ENCODE results near the gene PCGF6.
A peak's percentile ranks its signal among the peaks of the same experiment; 100 is the strongest.

DNA sequence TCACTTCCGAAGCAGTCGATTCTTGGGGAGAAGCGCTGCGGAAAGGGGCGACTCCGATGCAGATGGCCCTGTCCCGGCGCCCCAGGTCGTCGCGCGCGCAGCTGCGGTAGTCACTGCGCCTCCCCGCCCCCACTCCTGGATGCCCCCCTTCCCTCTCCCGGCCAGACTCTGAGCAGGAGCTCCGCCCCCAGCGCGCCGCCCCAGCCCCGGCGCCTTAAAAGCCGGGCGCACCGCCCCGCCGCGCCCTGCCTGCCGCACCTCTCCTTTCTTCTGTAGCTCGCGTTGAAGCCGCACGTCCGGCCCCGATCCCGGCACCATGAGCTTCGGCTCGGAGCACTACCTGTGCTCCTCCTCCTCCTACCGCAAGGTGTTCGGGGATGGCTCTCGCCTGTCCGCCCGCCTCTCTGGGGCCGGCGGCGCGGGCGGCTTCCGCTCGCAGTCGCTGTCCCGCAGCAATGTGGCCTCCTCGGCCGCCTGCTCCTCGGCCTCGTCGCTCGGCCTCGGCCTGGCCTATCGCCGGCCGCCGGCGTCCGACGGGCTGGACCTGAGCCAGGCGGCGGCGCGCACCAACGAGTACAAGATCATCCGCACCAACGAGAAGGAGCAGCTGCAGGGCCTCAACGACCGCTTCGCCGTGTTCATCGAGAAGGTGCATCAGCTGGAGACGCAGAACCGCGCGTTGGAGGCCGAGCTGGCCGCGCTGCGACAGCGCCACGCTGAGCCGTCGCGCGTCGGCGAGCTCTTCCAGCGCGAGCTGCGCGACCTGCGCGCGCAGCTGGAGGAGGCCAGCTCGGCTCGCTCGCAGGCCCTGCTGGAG, 73.8 kb downstream of the PCGF6 start, which contains the start of gene INA:
- TF ChIP-seq, protein P1, sequence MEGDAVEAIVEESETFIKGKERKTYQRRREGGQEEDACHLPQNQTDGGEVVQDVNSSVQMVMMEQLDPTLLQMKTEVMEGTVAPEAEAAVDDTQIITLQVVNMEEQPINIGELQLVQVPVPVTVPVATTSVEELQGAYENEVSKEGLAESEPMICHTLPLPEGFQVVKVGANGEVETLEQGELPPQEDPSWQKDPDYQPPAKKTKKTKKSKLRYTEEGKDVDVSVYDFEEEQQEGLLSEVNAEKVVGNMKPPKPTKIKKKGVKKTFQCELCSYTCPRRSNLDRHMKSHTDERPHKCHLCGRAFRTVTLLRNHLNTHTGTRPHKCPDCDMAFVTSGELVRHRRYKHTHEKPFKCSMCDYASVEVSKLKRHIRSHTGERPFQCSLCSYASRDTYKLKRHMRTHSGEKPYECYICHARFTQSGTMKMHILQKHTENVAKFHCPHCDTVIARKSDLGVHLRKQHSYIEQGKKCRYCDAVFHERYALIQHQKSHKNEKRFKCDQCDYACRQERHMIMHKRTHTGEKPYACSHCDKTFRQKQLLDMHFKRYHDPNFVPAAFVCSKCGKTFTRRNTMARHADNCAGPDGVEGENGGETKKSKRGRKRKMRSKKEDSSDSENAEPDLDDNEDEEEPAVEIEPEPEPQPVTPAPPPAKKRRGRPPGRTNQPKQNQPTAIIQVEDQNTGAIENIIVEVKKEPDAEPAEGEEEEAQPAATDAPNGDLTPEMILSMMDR (IDR thresholded peaks at IDR 0.05; ENCODE audit: insufficient read depth, low read depth, low read length), result no peak
- peak; percentile 73 for TF ChIP-seq EZH2 (IDR thresholded peaks at IDR 0.05; ENCODE audit: insufficient read depth, low read length)

Data from astrocyte (in vitro differentiated cells and primary cell).